Panc1 (cell line): Measurements from ENCODE around the gene GJA8.

Experiments used
- POLR2AphosphoS5 ChIP-seq: IDR thresholded peaks from 2 replicates; pipeline ENCODE4 v1.6.1; 2012; ENCODE audit warnings: mild to moderate bottlenecking, low read depth, low read length, moderate library complexity
- TF ChIP-seq, protein P1 (sequence below): fragments of 450-650 bp; IDR thresholded peaks from 2 replicates; pipeline ENCODE4 v1.5.1; 2017; ENCODE audit warnings: mild to moderate bottlenecking

GRCh38 chr1:147891088-147891487, 11.5 kb upstream of the GJA8 start:
- no peak for TF ChIP-seq POLR2AphosphoS5
- TF ChIP-seq, protein P1, sequence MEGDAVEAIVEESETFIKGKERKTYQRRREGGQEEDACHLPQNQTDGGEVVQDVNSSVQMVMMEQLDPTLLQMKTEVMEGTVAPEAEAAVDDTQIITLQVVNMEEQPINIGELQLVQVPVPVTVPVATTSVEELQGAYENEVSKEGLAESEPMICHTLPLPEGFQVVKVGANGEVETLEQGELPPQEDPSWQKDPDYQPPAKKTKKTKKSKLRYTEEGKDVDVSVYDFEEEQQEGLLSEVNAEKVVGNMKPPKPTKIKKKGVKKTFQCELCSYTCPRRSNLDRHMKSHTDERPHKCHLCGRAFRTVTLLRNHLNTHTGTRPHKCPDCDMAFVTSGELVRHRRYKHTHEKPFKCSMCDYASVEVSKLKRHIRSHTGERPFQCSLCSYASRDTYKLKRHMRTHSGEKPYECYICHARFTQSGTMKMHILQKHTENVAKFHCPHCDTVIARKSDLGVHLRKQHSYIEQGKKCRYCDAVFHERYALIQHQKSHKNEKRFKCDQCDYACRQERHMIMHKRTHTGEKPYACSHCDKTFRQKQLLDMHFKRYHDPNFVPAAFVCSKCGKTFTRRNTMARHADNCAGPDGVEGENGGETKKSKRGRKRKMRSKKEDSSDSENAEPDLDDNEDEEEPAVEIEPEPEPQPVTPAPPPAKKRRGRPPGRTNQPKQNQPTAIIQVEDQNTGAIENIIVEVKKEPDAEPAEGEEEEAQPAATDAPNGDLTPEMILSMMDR: no peak
